ENCODE results near the gene PRRT3. TPM values are rescaled to one million over a fixed set of nuclear protein-coding genes. Genes with fewer than 3 reads are reported as not detected.
"Not testable (repeated sequence)": the region's sequence is repeated elsewhere in the genome, so short reads cannot be mapped to it uniquely, and the experiment has no call there.

PRRT3 gene
- total RNA-seq, 1 donor from 2014 or later = 0.47 TPM

DNA sequence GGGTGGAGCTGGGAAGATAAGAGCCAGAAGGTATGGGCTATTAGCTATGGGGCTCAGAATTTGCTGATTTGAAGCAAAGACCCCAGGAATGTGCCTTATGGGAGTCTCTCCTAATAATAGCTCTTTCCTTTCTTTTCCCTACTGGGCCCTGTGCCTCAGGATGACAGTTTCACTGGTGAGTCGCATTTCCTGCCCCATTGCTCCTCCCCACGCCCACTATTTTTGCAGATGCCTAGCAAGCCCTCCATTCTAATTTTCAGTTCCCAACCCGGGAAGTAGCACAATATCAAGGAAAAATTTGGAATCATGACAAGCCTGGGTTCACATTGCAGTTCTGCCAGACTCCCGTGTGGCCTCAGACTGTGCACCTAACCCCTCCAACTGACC lies 49.0 kb downstream of the PRRT3 start:
- Histone ChIP-seq H3K4me1 (peaks cover 18% of the 10 kb centered on the region), H3K4me3 (peak overlapping the region; percentile 37), H3K27ac (replicated peaks) (peak overlapping the region; percentile 56), H3K27me3 (ENCODE audit: low read depth) (no peaks in the 10 kb centered on the region), H3K36me3 (no peaks in the 10 kb centered on the region), H3K9me3 (replicated peaks) (no peaks in the 10 kb centered on the region)
- intact Hi-C loops (cut with micrococcal nuclease) = no loop called here
- DNase-seq = no peak
- no peak for TF ChIP-seq CTCF (IDR thresholded peaks at IDR 0.05; ENCODE audit: borderline replicate concordance)

- Histone ChIP-seq H3K4me3 (peak within 1 kb of the TSS; percentile 37), H3K9me3 (replicated peaks) (no peaks in the 10 kb centered on the region), H3K27ac (replicated peaks) (peak within 1 kb of the TSS; percentile 56), H3K36me3 (no peaks in the 10 kb centered on the region), H3K27me3 (ENCODE audit: low read depth) (no peaks in the 10 kb centered on the region), H3K4me1 (peaks cover 18% of the 10 kb centered on the region)
- no peak for DNase-seq
- no peak for TF ChIP-seq CTCF (IDR thresholded peaks at IDR 0.05; ENCODE audit: borderline replicate concordance)
- intact Hi-C loops (cut with micrococcal nuclease) = no loop called here
These were observed 49.6 kb downstream of the PRRT3 start, which contains the start of gene IL17RE for GRCh38 chr3:9902372-9903237. TSS of gene IL17RE (plus strand) at chr3:9902848. CDS start at chr3:9902933, 85 bp downstream.

- no peaks in the 10 kb centered on the region for H3K9me3 ChIP-seq (replicated peaks)
- DNase-seq = no peak
- no peak for TF ChIP-seq CTCF (IDR thresholded peaks at IDR 0.05; ENCODE audit: borderline replicate concordance)
- no peak overlapping the region for H3K4me3 ChIP-seq
- intact Hi-C loops (cut with micrococcal nuclease) = no loop called here
- H3K27ac ChIP-seq (replicated peaks) = no peak overlapping the region
- peaks cover 18% of the 10 kb centered on the region for H3K4me1 ChIP-seq
- H3K36me3 ChIP-seq = no peaks in the 10 kb centered on the region
- no peaks in the 10 kb centered on the region for H3K27me3 ChIP-seq (ENCODE audit: low read depth)
These were observed 50.2 kb downstream of the PRRT3 start for GRCh38 chr3:9901967-9902366.

DNA sequence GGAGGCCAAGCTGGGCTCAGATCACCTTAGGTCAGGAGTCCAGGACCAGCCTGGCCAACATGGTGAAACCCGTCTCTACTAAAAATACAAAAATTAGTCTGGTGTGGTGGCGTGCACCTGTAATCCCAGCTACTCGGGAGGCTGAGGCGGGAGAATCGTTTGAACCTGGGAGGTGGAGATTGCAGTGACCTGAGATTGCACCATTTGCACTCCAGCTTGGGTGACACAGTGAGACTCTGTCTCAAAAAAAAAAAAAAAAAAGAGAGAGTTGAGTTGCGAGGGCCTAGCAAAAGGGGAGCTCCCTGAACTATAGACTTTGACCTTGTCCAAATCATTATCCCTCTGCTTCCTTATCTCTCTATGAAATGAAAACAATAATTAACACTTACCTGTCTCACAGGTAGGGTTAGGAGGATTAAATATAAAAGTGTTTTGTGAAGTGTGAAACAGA lies 51.2 kb downstream of the PRRT3 start:
- H3K27ac ChIP-seq (replicated peaks); DNase-seq; H3K9me3 ChIP-seq (replicated peaks); intact Hi-C loops (cut with micrococcal nuclease); H3K36me3 ChIP-seq; H3K27me3 ChIP-seq (ENCODE audit: low read depth); H3K4me3 ChIP-seq: not testable (repeated sequence)
- H3K4me1 ChIP-seq = peaks cover 18% of the 10 kb centered on the region

DNA sequence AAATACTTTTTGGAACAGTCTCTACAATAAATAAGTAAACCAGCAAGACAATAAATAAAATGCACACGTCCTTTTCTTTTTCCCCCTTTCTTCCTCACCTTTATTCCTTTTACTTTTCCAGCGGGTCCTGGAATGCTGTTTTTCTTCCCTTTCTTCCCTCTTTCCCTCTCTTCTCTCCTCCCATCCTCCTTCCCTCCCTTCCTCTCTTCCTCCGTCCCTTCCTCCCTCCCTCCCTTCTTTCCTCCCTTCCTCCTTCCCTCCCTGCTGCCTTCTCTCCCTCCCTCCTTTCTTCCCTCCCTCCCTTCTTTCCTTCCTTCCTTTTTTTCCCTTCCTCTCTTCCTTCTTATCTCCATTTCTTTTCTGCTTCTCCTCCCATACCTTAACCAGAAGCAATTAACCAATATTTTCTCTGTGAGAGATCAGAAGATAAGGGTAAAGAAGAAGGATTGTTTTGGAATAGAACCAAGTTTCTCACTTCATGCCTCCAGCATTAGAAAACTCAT lies 52.9 kb downstream of the PRRT3 start:
- Histone ChIP-seq H3K4me1 (peaks cover 18% of the 10 kb centered on the region), H3K27ac (replicated peaks) (no peak overlapping the region), H3K9me3 (replicated peaks) (no peaks in the 10 kb centered on the region), H3K4me3 (no peak overlapping the region), H3K36me3 (no peaks in the 10 kb centered on the region), H3K27me3 (ENCODE audit: low read depth) (no peaks in the 10 kb centered on the region)
- intact Hi-C loops (cut with micrococcal nuclease) = no loop called here
- TF ChIP-seq CTCF (IDR thresholded peaks at IDR 0.05; ENCODE audit: borderline replicate concordance) = no peak
- no peak for DNase-seq
